Transverse colon (tissue), 4 donors: ENCODE results near the gene KLK3. TPM values are rescaled to one million over a fixed set of nuclear protein-coding genes. Genes with fewer than 3 reads are reported as not detected.

ENCODE experiments used
- DNase-seq: peaks from one replicate; pipeline ENCODE4 v3.0.0-alpha.2; 2019
- H3K27ac ChIP-seq, 4 donors: fragments of 200-600 bp; sonication (generic); 2 replicates each; pipeline ENCODE4 v1.5.1; 2016 to 2018; ENCODE audit warnings: inconsistent platforms in 4 of 4
- H3K27me3 ChIP-seq: fragments of 200-600 bp; sonication (generic); 2 replicates; pipeline ENCODE4 v1.5.1; 2017; ENCODE audit warnings: inconsistent platforms
- H3K36me3 ChIP-seq, 4 donors: fragments of 200-600 bp; sonication (generic); 2 replicates each; pipeline ENCODE4 v1.5.1; 2017 to 2019; ENCODE audit warnings: inconsistent platforms in 4 of 4
- H3K4me1 ChIP-seq, 4 donors: fragments of 200-600 bp; sonication (generic); 2 replicates each; pipeline ENCODE4 v1.5.1; 2017 to 2020; ENCODE audit warnings: inconsistent platforms in 4 of 4
- H3K4me3 ChIP-seq, 4 donors: fragments of 200-600 bp; sonication (generic); 1 replicate in 1 of 4; 2 replicates in 3 of 4; pipeline versions ENCODE4 v1.5.1 to v1.6.1; 2017 to 2019; ENCODE audit warnings: inconsistent platforms in 4 of 4
- H3K9me3 ChIP-seq, 2 donors: fragments of 200-600 bp; sonication (generic); 2 replicates each; pipeline ENCODE4 v1.5.1; 2017 to 2019; ENCODE audit warnings: inconsistent platforms in 2 of 2
- EP300 ChIP-seq: sonication (generic); formaldehyde crosslinking; IDR thresholded peaks from one replicate; pipeline ENCODE4 v1.6.1; 2017; ENCODE audit warnings: antibody characterized with exemption, low read depth
- POLR2A ChIP-seq: fragments of 450-650 bp; IDR thresholded peaks from one replicate; pipeline ENCODE4 v1.6.1; 2016; ENCODE audit warnings: antibody characterized with exemption, mild to moderate bottlenecking, moderate library complexity
- POLR2AphosphoS5 ChIP-seq, 3 donors: sonication (generic); formaldehyde crosslinking; IDR thresholded peaks; one replicate each; pipeline ENCODE4 v1.6.1; 2016; ENCODE audit warnings: antibody characterized with exemption in 3 of 3
- WGBS, 2 donors: methylation state at CpG; one replicate each; pipeline ENCODE4 v1.1.5; 2018; ENCODE audit warnings: low coverage in 1 of 2; 5-methylcytosine and 5-hydroxymethylcytosine counted together
- in situ Hi-C, 4 donors: fragments of 200-750 bp; cut with MboI; loops; one replicate each; pipeline versions ENCODE4 v1.15.0 to v1.15.1; 2017; ENCODE audit warnings: low sequenced_read_pairs in 3 of 4, low pct_ligation_motif_present in 1 of 4, low pct_unique_long_range_greater_than_20kb in 1 of 4
- intact Hi-C: fragments of 100-400 bp; cut with DNase I; formaldehyde crosslinking; loops from one replicate; pipeline ENCODE4 v1.15.1; 2023; ENCODE audit warnings: low total_unique reads
- total RNA-seq, 4 donors: library from RNA; depleted of rRNA; stranded (reverse); fragments of >200 nt; gene quantifications; one replicate each; pipeline ENCODE4 v1.1.0, GENCODE V29; 2016
- TF ChIP-seq, protein P1 (sequence below), 5 experiments: fragments of 200-600 bp in 3 of 5; fragments of 450-650 bp in 2 of 5; sonication (generic) in 3 of 5; IDR thresholded peaks; 1 replicate in 2 of 5; 2 replicates in 3 of 5; pipeline ENCODE4 v1.5.1; 2016 to 2017; ENCODE audit warnings: antibody characterized with exemption in 5 of 5, inconsistent platforms in 3 of 5, mild to moderate bottlenecking in 2 of 5, moderate library complexity in 1 of 5

Gene KLK3
- total RNA-seq, 4 donors from 2014 or later, result 2.9 to 66.9 (median 4.9) TPM

DNA sequence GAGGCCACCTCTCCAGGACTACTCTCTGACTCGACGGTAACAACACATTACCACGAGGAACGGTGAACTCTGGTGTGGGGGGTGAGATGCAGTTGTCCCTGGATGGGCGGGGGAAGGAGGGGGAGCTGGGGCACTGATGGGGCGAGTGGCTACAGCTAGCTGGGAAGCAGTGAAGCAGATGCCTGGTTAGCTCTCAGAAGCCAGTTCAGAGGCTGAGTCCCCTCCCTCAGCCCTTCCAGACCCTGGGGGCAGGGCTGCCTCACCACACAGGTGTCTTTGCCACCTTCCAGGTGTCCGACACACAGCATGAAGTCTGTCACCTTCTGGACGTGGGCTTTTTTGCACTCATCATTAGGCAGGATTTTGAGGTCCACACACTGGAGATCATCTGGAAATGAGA is 35.1 kb upstream of the KLK3 start:
- H3K4me1 ChIP-seq, result peaks cover 3 to 58% (median 41%) of the 10 kb centered on the region in 4 donors
- peak overlapping the region; percentile 62 to 82 (median 79) for H3K27ac ChIP-seq
- WGBS, 2 donors, result 37% methylated on average over 6 of the region's 8 CpGs; no CpG with 5 or more reads in 1 of the 2 donors
- in situ Hi-C loops, result no loop called here
- intact Hi-C loops, result no loop called here
- no peaks in the 10 kb centered on the region for H3K9me3 ChIP-seq
- peak overlapping the region in 3 of 4 donors; percentile 14 to 41 (median 34) for H3K4me3 ChIP-seq
- no peaks in the 10 kb centered on the region for H3K36me3 ChIP-seq
- TF ChIP-seq POLR2AphosphoS5 (IDR thresholded peaks at IDR 0.05), result no peak
- no peak for TF ChIP-seq EP300
- TF ChIP-seq POLR2A, result no peak
- TF ChIP-seq, protein P1, sequence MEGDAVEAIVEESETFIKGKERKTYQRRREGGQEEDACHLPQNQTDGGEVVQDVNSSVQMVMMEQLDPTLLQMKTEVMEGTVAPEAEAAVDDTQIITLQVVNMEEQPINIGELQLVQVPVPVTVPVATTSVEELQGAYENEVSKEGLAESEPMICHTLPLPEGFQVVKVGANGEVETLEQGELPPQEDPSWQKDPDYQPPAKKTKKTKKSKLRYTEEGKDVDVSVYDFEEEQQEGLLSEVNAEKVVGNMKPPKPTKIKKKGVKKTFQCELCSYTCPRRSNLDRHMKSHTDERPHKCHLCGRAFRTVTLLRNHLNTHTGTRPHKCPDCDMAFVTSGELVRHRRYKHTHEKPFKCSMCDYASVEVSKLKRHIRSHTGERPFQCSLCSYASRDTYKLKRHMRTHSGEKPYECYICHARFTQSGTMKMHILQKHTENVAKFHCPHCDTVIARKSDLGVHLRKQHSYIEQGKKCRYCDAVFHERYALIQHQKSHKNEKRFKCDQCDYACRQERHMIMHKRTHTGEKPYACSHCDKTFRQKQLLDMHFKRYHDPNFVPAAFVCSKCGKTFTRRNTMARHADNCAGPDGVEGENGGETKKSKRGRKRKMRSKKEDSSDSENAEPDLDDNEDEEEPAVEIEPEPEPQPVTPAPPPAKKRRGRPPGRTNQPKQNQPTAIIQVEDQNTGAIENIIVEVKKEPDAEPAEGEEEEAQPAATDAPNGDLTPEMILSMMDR (IDR thresholded peaks at IDR 0.05), result no peak
- peaks cover 69% of the 10 kb centered on the region for H3K27me3 ChIP-seq
- no peak for DNase-seq

DNA sequence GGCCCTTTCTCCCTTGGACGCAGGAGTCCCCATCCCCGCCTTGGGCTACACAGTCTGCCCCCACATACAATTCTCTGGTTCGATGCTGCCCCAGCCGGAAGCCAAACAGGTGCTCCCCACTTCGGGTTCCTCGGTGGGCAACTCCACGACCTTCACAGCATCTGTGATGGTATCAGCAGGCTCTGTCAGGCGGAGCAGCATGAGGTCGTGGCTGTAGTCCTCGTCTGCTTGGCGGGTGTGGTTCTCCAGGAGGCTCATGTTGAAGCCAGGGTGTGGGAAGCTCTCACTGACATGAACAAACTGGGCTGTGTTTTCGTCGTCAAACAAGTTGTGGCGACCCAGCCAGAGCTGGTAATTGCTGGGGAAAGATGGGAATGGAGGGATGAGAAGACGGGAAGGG is 34.6 kb upstream of the KLK3 start:
- H3K27ac ChIP-seq, result peak overlapping the region; percentile 51 to 82 (median 79)
- WGBS, 2 donors, result 7% methylated on average over 15 of the region's 15 CpGs; no CpG with 5 or more reads in 1 of the 2 donors
- DNase-seq, result peak; percentile 43

DNA sequence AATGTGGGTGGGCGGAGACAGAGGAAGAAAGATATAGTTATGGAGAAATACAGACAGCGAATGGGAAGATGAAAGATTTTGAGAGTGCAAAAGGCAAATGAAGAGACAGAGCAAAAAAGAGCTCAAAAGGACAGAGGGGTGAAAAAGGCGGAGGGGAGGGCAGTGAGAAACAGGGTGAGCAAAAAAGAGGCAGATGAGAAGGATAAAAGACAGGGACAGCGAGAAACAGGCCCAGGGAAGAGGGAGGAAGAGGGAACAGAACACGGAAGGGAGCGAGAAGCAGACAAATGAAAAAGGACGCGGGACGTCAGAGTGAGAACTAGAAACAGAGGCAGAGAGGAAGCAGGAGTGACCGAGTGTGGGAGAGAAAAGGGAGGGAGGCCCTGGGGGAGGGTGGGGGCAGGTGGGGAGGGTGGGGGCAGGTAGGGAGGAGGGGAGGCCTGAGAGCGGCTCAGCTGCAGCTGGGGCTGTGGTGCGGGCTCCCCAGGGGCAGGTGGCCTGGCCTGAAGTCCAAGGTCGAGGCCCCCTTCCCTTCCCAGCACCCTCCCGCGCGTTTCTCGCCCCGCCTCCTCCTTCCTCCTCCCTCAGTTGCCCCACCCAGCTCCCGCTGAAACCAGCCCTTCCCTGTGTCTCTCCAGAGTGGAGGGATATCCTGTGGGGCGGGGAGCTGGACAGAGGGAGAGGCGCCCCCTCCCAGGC is 34.0 kb upstream of the KLK3 start:
- Histone ChIP-seq H3K36me3 (no peaks in the 10 kb centered on the region), H3K4me1 (peaks cover 3 to 58% (median 41%) of the 10 kb centered on the region in 4 donors), H3K9me3 (no peaks in the 10 kb centered on the region), H3K27me3 (peaks cover 69% of the 10 kb centered on the region), H3K4me3 (peak overlapping the region in 3 of 4 donors; percentile 14 to 41 (median 34)), H3K27ac (peak overlapping the region; percentile 51 to 82 (median 79))
- DNase-seq, result peak; percentile 85
- 5 to 8% methylated on average over 7 to 21 of the region's 21 CpGs for WGBS, 2 donors
- intact Hi-C loops (no loop called here), in situ Hi-C loops (no loop called here)
- TF ChIP-seq EP300 (peak; percentile 24), POLR2AphosphoS5 (IDR thresholded peaks at IDR 0.05) (peak in 1 of 3 donors; percentile 52), POLR2A (peak; percentile 57)
- TF ChIP-seq, protein P1 (IDR thresholded peaks at IDR 0.05), result no peak

More for the DNA sequence above, 34.6 kb upstream of the KLK3 start:
- Histone ChIP-seq H3K9me3 (no peaks in the 10 kb centered on the region), H3K27me3 (peaks cover 69% of the 10 kb centered on the region), H3K4me3 (peak overlapping the region in 3 of 4 donors; percentile 14 to 41 (median 34)), H3K36me3 (no peaks in the 10 kb centered on the region), H3K4me1 (peaks cover 3 to 58% (median 41%) of the 10 kb centered on the region in 4 donors)
- TF ChIP-seq POLR2AphosphoS5 (IDR thresholded peaks at IDR 0.05), result no peak
- TF ChIP-seq, protein P1 (IDR thresholded peaks at IDR 0.05), result no peak
- no peak for TF ChIP-seq POLR2A
- TF ChIP-seq EP300, result no peak
- in situ Hi-C loops (no loop called here), intact Hi-C loops (no loop called here)

DNA sequence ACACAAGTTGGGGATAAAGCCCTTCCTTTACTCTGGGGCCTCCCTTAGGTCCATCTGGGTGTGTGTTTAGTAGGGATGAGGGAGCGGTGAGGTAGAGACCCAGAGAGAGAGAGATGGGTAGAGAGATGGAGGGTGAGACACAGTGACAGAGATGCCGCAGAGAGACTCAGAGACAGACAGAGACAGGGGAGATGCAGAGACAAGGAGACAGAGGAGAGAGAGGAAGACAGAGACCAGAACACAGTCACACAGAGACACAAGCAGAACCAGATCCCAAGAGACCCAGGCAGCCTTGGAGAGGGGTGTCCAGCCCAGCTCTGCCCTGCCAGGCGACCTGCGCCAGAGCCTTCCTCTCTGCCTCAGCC is 33.5 kb upstream of the KLK3 start:
- intact Hi-C loops (no loop called here), in situ Hi-C loops (no loop called here)
- 57% methylated on average over 4 of the region's 4 CpGs; no CpG with 5 or more reads in 1 of the 2 donors for WGBS, 2 donors
- no peak for TF ChIP-seq POLR2AphosphoS5 (IDR thresholded peaks at IDR 0.05)
- no peak for TF ChIP-seq EP300
- peak overlapping the region; percentile 51 to 82 (median 79) for H3K27ac ChIP-seq
- no peaks in the 10 kb centered on the region for H3K9me3 ChIP-seq
- peaks cover 66% of the 10 kb centered on the region for H3K27me3 ChIP-seq
- H3K4me3 ChIP-seq, result peak overlapping the region in 1 of 4 donors; percentile 41
- H3K4me1 ChIP-seq, result peaks cover 3 to 58% (median 41%) of the 10 kb centered on the region in 4 donors
- DNase-seq, result no peak
- H3K36me3 ChIP-seq, result no peaks in the 10 kb centered on the region
